CD4-positive, alpha-beta T cell (primary cell): ENCODE results near the gene CFLAR. TPM values are rescaled to one million over a fixed set of nuclear protein-coding genes. Genes with fewer than 3 reads are reported as not detected.

Experiments
- ATAC-seq: fragments of 200-7000 bp; cut with Tn5 transposase; one replicate; pipeline ENCODE4 v1.10.0; 2022; ENCODE audit warnings: mild to moderate bottlenecking; ENCODE audit not compliant: poor library complexity
- CTCF ChIA-PET: fragments of 350-600 bp; sonication (Branson Sonifier 250); formaldehyde crosslinking; loops from one replicate; lab custom pipeline; 2021; ENCODE audit warnings: antibody characterized with exemption, inconsistent platforms; lab: Charles Lee
- POLR2A ChIA-PET: fragments of 350-600 bp; sonication (Branson Sonifier 250); formaldehyde crosslinking; loops from one replicate; lab custom pipeline; 2021; ENCODE audit warnings: antibody characterized with exemption, inconsistent platforms; lab: Charles Lee
- DNase-seq, 14 experiments: peaks; one replicate each; pipeline ENCODE4 v3.0.0-alpha.2; 2013 to 2020; ENCODE audit warnings: mixed read lengths in 2 of 14
- H3K27ac ChIP-seq, 2 donors: one replicate each; pipeline versions ENCODE4 v1.5.1 to v1.7.0; 2013; ENCODE audit warnings: low read length in 2 of 2, low read depth in 1 of 2, mild to moderate bottlenecking in 1 of 2
- H3K27me3 ChIP-seq, 2 experiments: 1 replicate in 1 of 2; 2 replicates in 1 of 2; pipeline versions ENCODE4 v1.6.1 to v1.7.0; 2013; ENCODE audit warnings: low read length in 2 of 2, control low read depth in 1 of 2, mild to moderate bottlenecking in 1 of 2, moderate library complexity in 1 of 2; ENCODE audit not compliant: insufficient read depth in 2 of 2, control insufficient read depth in 1 of 2
- H3K36me3 ChIP-seq: one replicate; pipeline ENCODE4 v1.6.1; 2013; ENCODE audit warnings: low read length, control low read depth; ENCODE audit not compliant: insufficient read depth
- H3K4me1 ChIP-seq: one replicate; pipeline ENCODE4 v1.6.1; 2013; ENCODE audit warnings: low read length, control low read depth; ENCODE audit not compliant: insufficient read depth
- H3K4me3 ChIP-seq: one replicate; pipeline ENCODE4 v1.5.1; 2013; ENCODE audit warnings: mild to moderate bottlenecking, low read length, moderate library complexity
- H3K9me3 ChIP-seq, 2 experiments: 1 replicate in 1 of 2; 2 replicates in 1 of 2; pipeline versions ENCODE4 v1.6.1 to v1.7.0; 2013; ENCODE audit warnings: low read length in 2 of 2, mild to moderate bottlenecking in 2 of 2, control low read depth in 1 of 2, moderate library complexity in 1 of 2; ENCODE audit not compliant: control insufficient read depth in 1 of 2, insufficient read depth in 1 of 2
- H3K27ac Mint-ChIP-seq: one replicate; pipeline ENCODE4 v1.8.0; 2020; ENCODE audit warnings: mixed read lengths
- H3K27me3 Mint-ChIP-seq: one replicate; pipeline ENCODE4 v1.8.0; 2021; ENCODE audit warnings: mixed read lengths
- H3K36me3 Mint-ChIP-seq: one replicate; pipeline ENCODE4 v1.8.0; 2021; ENCODE audit warnings: low read depth, mixed read lengths
- H3K4me1 Mint-ChIP-seq: one replicate; pipeline ENCODE4 v1.8.0; 2021; ENCODE audit warnings: low read depth, mixed read lengths
- H3K4me3 Mint-ChIP-seq: one replicate; pipeline ENCODE4 v1.8.0; 2020; ENCODE audit warnings: mild to moderate bottlenecking, mixed read lengths
- H3K9me3 Mint-ChIP-seq: one replicate; pipeline ENCODE4 v1.8.0; 2020; ENCODE audit warnings: mixed read lengths
- intact Hi-C, 2 experiments: fragments of 100-400 bp; cut with DNase I in 1 of 2; cut with micrococcal nuclease in 1 of 2; formaldehyde crosslinking; loops; one replicate each; pipeline versions ENCODE4 v1.15.1 to v1.9.0; 2023 to 2025; cut with DNase I, micrococcal nuclease
- total RNA-seq, 174 experiments: library from RNA in 2 of 174; stranded (reverse) in 2 of 174; gene quantifications; one replicate each; pipeline ENCODE4 v1.2.3 and lab custom pipeline; 2021 to 2026
- TF ChIP-seq, protein P1 (sequence below): fragments of 200-600 bp; IDR thresholded peaks from one replicate; pipeline ENCODE4 v1.8.0; 2022; ENCODE audit warnings: antibody characterized with exemption, mild to moderate bottlenecking

CFLAR gene
- total RNA-seq, 2 experiments from 2014 or later = 178 to 181 TPM

GRCh38 chr2:201157694-201158093 lies 41.7 kb downstream of the CFLAR start:
- Mint-ChIP-seq H3K27me3 (no peaks in the 10 kb centered on the region), H3K27ac (peak overlapping the region; percentile 82), H3K4me1 (peaks cover 16% of the 10 kb centered on the region), H3K9me3 (no peaks in the 10 kb centered on the region), H3K36me3 (peaks cover 81% of the 10 kb centered on the region), H3K4me3 (no peak overlapping the region)
- TF ChIP-seq, protein P1, sequence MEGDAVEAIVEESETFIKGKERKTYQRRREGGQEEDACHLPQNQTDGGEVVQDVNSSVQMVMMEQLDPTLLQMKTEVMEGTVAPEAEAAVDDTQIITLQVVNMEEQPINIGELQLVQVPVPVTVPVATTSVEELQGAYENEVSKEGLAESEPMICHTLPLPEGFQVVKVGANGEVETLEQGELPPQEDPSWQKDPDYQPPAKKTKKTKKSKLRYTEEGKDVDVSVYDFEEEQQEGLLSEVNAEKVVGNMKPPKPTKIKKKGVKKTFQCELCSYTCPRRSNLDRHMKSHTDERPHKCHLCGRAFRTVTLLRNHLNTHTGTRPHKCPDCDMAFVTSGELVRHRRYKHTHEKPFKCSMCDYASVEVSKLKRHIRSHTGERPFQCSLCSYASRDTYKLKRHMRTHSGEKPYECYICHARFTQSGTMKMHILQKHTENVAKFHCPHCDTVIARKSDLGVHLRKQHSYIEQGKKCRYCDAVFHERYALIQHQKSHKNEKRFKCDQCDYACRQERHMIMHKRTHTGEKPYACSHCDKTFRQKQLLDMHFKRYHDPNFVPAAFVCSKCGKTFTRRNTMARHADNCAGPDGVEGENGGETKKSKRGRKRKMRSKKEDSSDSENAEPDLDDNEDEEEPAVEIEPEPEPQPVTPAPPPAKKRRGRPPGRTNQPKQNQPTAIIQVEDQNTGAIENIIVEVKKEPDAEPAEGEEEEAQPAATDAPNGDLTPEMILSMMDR = no peak
- H3K27ac ChIP-seq = peak overlapping the region; percentile 52 to 63
- intact Hi-C loops = loop anchor here (1.0 to 5.0 kb wide), 6 partner anchors 38 to 255 kb away; partner anchors contain the start of genes HYCC2 (in 2 of the 2) and ORC2 (in 1 of the 2)
- H3K9me3 ChIP-seq = no peaks in the 10 kb centered on the region
- H3K4me3 ChIP-seq = no peak overlapping the region
- H3K4me1 ChIP-seq = peaks cover 13% of the 10 kb centered on the region
- CTCF ChIA-PET = interaction anchor here (0.6 to 2.9 kb wide), 23 partner anchors 9 to 257 kb away, joined by 3 to 57 read pairs (median 5); partner anchors contain the start of genes CASP10, CFLAR, HYCC2 and NDUFB3
- H3K27me3 ChIP-seq = no peaks in the 10 kb centered on the region
- ATAC-seq (no peak), DNase-seq (peak in 2 of 14 experiments; percentile 45 to 65)
- H3K36me3 ChIP-seq = peaks cover 96% of the 10 kb centered on the region
- POLR2A ChIA-PET = interaction anchor here (0.6 to 2.4 kb wide), 15 partner anchors 9 to 194 kb away, joined by 3 to 76 read pairs (median 6); partner anchors contain the start of genes CFLAR and ORC2

DNA sequence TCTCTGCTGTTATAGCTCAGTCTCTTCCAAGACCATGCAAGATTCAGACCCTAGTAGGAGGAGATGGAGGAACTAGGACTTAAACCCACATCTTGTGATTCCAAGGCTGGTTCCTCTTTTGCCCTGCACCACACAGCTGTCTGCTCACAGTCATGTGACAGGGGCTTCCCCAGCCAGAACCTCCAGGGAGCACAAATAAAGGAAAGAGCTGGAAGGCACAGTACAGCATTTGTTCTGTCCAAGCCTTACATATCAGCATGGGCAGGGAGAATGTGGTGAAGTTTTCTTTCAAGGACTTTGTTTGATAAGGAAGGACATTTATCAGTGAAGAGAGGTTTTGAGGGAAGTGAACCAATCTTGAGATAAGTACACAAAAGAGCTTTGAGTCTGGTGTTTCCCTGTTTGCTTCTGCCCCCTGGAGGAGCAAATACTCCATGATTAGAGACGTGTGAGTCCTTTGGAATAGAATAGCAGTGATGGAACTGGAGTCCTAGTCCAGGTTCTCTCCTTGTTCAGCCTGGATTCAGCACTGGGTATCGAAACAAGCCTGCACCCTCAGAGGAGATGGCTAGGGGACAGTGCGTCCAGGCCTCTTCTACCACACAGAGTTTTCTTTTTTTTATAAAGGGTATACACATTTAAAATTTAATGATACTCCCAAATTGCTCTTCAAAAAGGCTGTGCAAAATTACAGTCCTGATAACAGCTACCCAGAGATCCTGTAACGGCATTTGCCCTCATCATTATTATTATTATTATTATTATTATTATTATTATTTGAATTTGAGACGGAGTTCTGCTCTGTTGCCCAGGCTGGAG lies 42.4 kb downstream of the CFLAR start:
- peak; percentile 93 for ATAC-seq
- peaks cover 81% of the 10 kb centered on the region for H3K36me3 Mint-ChIP-seq
- Histone ChIP-seq H3K27ac (peak overlapping the region; percentile 52 to 63), H3K36me3 (peaks cover 96% of the 10 kb centered on the region), H3K4me1 (peaks cover 13% of the 10 kb centered on the region), H3K9me3 (no peaks in the 10 kb centered on the region), H3K4me3 (no peak overlapping the region), H3K27me3 (no peaks in the 10 kb centered on the region)
- H3K4me3 Mint-ChIP-seq = no peak overlapping the region
- ChIA-PET POLR2A (interaction anchor here (0.6 to 2.4 kb wide), 16 partner anchors 10 to 195 kb away, joined by 3 to 76 read pairs (median 6); partner anchors contain the start of genes CFLAR and ORC2), CTCF (interaction anchor here (0.6 to 2.9 kb wide), 25 partner anchors 10 to 257 kb away, joined by 3 to 57 read pairs (median 4); partner anchors contain the start of genes CASP10, CFLAR, HYCC2 and NDUFB3)
- no peaks in the 10 kb centered on the region for H3K9me3 Mint-ChIP-seq
- peaks cover 12% of the 10 kb centered on the region for H3K4me1 Mint-ChIP-seq
- intact Hi-C loops = loop anchor here (1.0 to 5.0 kb wide), 6 partner anchors 39 to 256 kb away; partner anchors contain the start of genes HYCC2 (in 2 of the 2) and ORC2 (in 1 of the 2)
- H3K27me3 Mint-ChIP-seq = no peaks in the 10 kb centered on the region
- peak in 13 of 14 experiments; percentile 20 to 84 (median 50) for DNase-seq
- TF ChIP-seq, protein P1 = peak; percentile 70
- H3K27ac Mint-ChIP-seq = peak overlapping the region; percentile 82

GRCh38 chr2:201164166-201164565 lies 48.2 kb downstream of the CFLAR start:
- H3K4me1 ChIP-seq = no peaks in the 10 kb centered on the region
- Mint-ChIP-seq H3K27ac (no peak overlapping the region), H3K4me3 (no peak overlapping the region), H3K4me1 (no peaks in the 10 kb centered on the region), H3K27me3 (no peaks in the 10 kb centered on the region), H3K9me3 (peaks cover 11% of the 10 kb centered on the region), H3K36me3 (peaks cover 81% of the 10 kb centered on the region)
- ChIA-PET CTCF (no interaction called here), POLR2A (no interaction called here)
- peaks cover 77% of the 10 kb centered on the region for H3K36me3 ChIP-seq
- DNase-seq (no peak), ATAC-seq (no peak)
- H3K27me3 ChIP-seq = no peaks in the 10 kb centered on the region
- H3K27ac ChIP-seq = no peak overlapping the region
- TF ChIP-seq, protein P1 = no peak
- intact Hi-C loops = no loop called here
- H3K9me3 ChIP-seq = peaks cover 16 to 25% of the 10 kb centered on the region in 2 experiments
- H3K4me3 ChIP-seq = no peak overlapping the region
